HG02938 (cell line): Measurements from ENCODE around the gene PANX2.

Experiments
- ATAC-seq: cut with Tn5 transposase; IDR thresholded peaks from one replicate; pipeline ENCODE4 v1.9.1; 2021; ENCODE audit warnings: mild to moderate bottlenecking, moderate library complexity; ENCODE audit not compliant: unreplicated experiment

The PANX2 gene

DNA sequence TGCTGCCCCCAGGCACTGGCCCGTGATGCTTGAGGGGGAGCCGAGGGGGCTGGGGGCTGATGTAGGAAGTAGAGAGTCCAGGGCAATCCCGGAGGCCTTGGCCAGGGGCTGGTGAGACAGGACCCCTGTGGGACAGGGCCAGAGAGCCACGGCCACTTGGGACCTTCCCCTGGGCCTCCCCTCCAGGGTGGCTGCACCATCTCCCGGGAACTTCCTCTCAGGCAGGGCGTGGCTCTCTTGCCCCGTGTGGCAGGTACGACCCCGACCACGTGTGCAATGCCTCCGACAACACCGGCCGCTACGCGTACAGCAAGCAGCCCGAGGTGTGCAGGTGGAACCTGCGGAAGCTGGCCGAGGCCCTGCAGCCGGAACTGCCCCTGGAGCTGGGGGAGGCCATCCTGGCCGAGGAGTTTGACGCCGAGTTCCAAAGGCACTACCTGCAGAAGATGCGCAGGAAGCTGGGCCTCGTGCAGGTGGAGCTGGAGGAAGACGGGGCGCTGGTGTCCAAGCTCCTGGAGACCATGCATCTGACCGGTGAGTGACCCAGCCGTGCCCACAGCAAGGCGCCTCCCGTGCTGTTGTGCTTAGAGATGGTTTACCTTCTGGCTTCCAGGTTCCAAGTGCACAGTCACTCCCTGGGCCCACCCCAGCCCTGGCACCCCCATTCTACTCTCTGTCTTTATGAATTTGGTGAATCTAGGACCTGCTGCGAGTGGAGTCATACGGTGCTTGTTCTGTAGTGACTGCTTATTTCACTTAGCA is 40.0 kb downstream of the PANX2 start:
- ATAC-seq: no peak

- ATAC-seq: no peak
Measured at GRCh38 chr22:50211147-50211546, 40.6 kb downstream of the PANX2 start.

DNA sequence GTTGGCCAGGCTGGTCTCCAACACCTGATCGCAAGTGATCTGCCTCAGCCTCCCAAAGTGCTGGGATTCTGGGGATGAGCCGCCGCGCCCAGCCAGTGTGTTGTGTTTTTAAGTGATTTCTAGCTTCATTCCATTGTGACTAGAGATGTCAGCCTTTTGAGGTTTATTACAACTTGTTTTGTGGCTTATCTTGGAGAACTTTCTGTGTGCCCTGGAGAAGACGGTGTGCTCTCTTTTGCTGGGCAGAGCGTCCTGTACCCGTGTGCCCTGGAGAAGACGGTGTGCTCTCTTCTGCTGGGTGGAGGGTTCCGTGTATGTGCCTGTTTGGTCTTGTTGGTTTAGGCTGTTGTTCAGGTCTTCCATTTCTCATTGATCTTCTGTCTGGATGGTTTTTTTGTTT is 42.7 kb downstream of the PANX2 start:
- ATAC-seq: no peak

- no peak for ATAC-seq
Measured at GRCh38 chr22:50215297-50216054, 44.9 kb downstream of the PANX2 start.

DNA sequence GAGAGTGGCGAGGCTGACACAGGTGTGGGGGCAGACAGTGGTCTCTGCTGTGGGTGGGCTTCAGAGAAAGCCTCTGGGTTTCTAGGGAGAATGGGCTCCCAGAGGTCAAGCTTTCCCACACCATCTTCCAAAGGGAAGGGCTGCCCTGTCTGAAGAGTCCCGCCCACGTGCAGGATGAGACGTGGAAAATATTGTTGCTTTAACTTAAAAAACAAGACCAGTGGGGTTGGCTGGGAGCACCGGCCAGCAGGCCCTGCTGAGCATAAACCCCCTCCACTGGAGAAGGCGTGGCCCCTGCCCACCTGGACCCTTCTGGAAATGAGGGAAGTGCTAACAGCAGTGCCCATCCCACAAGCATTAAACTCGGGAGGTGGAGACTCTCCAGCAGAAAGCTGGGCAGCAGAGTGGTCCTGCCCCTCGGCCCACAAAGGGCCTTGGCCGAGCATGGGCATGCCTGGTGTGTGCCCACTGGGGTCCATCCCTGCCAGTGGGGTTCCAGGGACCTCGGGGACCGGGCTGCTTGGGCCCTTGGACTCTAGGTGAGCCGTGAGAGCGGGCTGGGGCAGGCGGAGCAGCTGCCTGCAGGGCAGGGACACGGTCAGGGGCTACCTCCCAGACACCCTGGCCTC is 45.6 kb downstream of the PANX2 start:
- ATAC-seq: no peak

DNA sequence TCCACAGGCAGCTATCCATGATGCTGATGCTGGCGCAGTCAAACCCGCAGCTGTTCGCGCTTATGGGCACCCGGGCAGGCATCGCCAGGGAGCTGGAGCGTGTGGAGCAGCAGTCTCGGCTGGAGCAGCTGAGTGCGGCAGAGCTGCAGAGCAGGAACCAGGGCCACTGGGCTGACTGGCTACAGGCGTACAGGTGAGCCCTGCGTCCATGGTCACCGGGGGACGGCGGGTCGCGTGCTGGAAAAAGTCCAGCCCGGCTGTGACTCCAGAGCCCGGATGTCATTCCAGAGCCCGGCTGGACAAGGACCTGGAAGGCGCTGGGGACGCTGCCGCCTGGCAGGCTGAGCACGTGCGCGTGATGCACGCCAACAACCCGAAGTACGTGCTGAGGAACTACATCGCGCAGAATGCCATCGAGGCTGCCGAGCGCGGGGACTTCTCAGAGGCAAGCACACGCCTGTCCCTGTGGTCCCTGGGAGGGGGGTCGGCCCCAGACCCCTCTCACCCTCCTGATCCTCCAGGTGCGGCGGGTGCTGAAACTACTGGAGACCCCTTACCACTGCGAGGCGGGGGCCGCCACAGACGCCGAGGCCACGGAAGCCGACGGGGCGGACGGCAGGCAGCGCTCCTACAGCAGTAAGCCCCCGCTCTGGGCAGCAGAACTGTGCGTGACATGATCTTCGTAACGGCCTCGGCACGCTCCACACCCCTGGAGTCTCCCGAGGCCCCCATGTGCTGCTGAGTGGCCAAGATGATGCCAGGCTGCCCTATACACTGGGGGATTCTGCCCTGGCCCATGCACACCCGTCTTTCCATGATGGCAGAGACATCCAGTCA is 46.4 kb downstream of the PANX2 start:
- ATAC-seq: no peak

DNA sequence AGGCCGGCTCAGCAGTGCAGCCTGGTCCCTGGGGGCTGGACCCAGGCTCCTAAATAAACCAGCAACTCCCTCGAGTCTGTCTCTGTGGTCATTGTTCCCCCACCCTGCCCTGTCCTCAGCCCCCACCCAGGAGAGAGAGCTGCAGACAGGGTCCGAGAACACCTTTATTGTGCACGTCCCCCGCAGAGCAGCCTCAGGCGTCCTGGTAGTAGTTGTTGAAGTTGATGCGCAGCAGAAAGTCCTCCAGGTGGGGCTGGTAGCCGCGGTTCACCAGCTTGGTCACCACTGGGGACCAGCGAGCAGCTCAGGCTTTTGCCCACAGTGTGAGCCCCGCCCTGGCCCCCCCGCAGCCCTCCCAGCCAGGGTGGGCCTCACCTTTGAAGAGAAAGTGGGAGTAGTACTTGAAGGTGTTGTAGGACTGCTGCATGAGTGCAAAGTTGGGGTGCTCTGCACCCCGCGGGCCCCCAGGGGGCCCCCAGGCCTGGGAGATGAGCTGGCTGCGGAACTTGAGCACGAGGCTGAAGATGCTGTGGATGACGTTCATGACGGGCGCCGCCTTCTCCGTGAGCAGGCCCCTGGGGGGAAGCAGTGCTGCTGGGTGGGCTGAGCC is 47.1 kb downstream of the PANX2 start:
- no peak for ATAC-seq

DNA sequence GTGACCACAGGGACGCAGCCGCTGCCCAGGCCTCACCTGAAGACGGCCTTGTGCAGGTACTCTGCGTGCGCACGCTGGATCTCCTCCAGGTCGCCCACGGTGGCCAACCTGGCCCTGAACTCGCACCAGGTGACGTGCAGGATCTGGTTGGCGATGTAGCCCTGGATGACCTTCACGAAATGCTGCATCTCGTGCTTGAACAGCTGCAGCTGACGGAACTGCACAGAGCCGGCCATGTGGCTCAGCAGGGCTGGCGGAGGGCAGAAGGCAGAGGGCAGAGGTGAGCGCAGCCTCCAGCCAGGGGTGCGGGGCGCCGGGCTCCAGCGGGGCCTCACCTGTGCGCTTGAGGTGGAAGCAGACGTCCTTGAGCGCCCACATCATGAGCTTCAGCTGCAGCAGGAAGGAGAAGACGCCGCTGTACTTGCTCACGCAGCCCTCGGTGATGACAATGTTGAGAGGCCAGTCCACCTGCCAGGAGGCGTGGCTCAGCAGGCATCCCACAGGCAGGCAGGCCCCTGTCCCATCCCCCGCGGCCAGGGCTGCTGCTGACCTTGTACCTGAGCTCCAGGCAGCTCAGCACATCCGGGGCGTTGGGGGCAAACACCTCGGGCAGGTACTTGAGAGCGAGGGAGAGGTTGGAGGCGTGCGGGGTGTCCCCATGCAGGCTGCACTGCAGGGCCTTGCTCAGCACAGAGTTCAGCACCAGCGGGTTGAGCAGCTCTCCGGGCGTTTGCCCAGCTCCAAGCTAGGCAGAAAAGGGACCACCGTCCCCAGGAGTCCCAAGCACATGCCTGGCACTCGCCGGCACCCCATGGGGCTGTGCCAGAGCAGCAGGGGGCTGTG is 47.8 kb downstream of the PANX2 start:
- ATAC-seq: no peak

DNA sequence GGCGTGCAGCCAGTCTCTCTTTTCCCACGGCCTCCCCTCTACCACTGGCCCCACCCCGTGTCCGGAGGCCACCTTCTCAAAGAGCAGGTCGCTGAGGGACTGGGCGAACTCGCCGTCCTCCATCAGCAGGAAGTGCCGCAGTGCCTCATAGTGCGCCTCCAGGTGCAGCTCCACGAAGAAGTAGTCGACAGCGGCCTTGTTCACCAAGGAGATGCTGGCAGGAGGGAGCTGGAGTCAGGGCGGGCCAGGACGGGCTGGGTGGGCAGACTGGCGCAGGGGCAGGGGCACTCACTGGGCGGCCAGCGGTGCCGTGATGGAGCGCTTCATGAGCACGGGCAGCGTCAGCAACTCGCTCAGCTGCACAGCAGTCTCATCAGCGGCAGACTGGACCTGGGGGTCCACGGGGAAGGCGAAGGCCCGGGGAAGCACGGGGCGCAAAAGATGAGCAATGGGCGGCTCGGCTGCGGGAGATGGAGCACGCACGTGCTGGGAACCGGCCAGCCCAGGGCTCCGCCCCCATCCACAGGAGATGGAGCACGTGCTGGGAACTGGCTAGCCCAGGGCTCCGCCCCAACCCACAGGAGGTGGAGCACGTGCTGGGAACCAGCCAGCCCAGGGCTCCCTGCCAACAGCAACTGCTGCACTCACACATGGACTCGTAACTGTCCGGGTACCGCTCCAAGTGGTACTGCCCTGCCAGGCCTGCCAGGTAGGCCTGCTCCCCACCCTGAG is 48.6 kb downstream of the PANX2 start:
- no peak for ATAC-seq

GRCh38 chr22:50219800-50220602 is 49.5 kb downstream of the PANX2 start:
- ATAC-seq: no peak

- ATAC-seq: no peak
Measured at GRCh38 chr22:50220603-50221409, 50.3 kb downstream of the PANX2 start.

DNA sequence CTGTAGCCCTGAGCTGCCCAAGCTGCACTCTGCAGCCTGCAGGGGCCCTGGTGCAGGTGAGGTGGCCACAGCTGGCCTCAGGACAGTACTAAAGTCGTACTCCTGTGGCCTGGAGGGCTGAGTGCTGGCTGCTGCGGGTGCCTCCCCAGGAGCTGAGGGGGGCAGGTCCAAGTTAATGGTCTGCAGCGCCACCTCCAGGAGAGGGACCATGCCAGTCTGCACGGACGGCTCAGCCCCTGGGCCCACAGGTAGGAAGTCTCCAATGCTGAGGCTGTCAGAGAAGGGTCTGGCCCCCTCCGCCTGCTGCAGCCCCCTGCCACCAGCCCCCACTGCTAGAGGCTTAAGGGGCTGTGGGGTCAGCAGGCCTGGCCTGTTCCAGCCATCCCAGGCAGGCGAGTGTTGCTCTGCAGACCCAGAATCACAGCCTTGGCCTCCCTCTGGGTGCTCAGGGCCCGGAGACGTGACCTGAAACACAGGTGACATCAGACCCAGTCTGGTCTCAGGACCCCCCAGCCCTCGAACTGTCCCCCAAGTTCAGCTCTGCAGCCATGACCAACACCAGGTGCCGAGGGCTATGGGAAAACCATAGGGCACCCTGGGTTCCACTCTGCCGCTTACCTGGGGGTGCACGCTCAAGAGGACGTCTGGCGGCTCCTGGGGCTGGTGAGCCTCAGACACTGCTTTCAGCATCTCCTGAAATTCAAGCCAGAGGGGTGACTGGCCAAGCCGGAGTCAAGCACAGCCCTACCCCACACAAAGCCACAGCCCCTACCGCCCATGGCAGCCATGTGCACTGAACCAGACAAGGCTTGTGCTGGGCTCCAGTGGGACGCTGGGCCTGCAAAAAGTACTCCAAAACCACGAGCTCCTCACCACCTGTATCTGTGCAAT is 51.1 kb downstream of the PANX2 start:
- no peak for ATAC-seq

DNA sequence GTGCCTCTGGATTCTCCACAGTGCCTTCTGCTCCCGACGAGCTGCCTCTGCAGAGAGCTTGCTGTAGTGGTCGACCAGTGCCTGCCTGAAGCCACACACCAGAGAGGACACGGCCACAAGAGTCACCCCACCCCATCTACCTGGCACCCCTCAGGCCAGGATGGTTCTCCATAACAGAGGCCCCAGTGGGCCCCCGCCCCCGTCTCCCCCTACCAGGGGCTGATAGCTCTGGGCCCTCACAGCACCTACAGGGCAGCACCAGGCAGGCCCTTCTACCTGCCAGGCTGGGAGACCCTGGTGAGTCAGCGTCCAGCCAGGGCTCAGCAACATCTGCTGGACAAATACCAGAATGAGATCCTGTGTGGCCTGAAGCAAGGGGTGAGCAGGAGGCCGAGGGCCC is 52.0 kb downstream of the PANX2 start:
- no peak for ATAC-seq

GRCh38 chr22:50224071-50224470 is 53.5 kb downstream of the PANX2 start:
- no peak for ATAC-seq

DNA sequence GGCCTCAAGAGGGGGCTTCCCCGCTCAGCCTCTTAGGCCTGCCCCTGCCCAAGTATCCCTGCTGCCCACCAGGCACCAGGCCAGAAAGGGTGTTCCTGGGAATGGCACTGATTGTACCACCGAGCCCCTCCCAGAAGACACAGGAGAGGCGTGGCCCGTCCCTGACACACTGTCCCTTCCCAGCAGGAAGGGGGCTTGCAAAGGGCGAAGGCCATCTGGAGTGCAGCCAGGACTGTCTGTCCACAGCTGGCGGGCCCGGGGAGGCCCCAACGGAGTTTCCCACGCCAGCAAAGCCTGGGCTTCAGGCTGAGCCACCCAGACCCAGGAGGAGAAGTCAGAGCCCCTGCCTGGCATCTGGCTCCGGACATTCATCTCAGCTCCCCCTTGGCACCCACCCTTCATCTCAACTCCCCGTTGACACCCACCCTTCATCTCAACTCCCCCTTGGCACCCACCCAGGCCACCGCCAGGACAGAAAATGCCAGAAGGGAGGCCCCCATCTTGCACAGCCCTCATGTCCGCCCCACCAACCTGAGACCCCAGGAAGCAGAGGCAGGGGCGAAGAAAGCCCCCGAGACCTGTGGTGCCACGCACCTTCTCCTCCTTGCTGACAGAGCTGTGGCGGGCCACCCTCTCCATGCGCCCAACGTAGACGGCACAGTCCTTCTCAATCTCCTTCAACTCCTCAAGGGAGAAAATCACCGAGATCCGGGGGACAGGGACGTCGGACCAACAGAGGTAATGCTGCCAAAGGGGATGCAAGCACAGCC is 54.9 kb downstream of the PANX2 start:
- ATAC-seq: no peak
